Effector CD4-positive, alpha-beta T cell (primary cell): Measurements from ENCODE around the gene TBC1D22B.

Experiments used
- DNase-seq: peaks from one replicate; pipeline ENCODE4 v3.0.0-alpha.2; 2020

Gene TBC1D22B

DNA sequence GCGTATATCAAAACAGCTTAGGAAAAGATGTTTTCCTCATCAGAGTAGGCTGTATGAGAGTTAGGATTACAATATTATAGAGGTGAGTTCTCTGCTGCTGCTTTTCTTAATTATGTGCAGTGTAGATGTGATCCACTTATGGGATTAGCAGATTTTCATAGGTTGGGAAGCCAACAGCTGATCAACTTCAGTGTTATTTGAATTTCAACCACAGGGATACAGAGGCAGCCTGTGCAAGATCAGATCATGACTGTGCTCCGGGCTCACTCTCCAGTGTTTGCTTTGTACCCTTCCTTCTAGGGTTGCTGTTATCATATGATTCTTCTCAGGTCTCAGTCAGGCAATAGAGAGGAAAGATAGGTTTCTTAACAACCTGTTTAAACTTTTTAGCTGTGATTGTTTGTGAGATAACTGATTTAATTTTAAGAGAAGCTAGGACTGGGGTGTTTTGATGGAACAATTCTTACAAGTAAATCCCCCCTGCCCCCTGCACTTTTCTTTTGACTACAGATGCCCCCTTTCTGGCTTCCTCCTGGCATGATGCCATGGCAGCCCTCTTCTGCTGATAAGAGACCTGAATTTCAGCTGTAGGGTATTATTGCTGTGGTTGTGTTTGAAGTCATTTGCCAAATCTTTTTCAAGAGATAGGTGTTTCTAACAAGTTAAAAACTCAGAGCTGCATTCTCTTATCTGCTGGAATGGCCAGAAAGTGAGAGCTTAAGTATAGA, 104.7 kb downstream of the TBC1D22B start:
- no peak for DNase-seq

DNA sequence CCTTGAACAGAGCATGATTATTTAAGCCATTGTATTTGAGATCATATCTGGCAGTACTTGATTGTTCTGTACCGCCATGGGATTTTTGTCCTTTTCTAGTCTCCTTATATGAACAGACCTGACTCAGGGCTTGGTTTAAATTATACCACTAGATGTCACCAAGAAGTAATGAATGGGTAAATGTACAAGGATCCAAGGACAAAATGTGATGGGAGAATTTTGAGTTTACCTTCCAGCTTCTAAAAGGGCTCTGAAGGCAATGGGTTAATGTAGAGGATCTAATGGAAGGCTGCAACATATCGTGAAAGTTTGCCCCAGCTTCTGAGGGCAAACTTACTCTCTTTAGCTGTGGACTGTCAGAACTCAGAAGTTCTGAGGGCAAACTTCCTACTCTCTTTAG, 108.2 kb downstream of the TBC1D22B start:
- DNase-seq: no peak

- no peak for DNase-seq
Observed at GRCh38 chr6:37366910-37367309, 109.3 kb downstream of the TBC1D22B start.

GRCh38 chr6:37368961-37369320, 111.4 kb downstream of the TBC1D22B start:
- DNase-seq: no peak

- DNase-seq: no peak
Observed at GRCh38 chr6:37369321-37370201, 112.0 kb downstream of the TBC1D22B start.

- DNase-seq: no peak
Observed at GRCh38 chr6:37371154-37372083, 113.8 kb downstream of the TBC1D22B start.

DNA sequence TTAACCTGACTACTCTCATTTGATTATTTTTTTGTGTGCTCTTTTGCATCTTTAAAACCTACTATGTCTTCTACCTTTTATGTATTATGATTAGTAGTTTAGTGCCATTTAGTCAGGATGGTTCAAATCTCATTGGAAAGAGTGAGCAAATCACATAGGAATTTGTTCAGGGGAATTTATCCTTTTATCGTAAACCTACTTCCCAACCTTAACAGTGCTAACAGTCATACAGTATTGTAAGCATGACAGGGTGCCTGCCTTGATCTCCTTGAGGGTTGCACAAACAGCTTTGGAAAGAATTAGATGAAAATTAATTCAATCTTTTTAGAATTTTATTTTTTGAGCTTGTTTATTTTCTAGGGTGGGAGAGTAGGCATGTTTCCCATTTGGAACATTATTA, 114.5 kb downstream of the TBC1D22B start:
- DNase-seq: no peak

GRCh38 chr6:37373822-37374471, 116.4 kb downstream of the TBC1D22B start:
- no peak for DNase-seq

GRCh38 chr6:37375376-37375775, 117.8 kb downstream of the TBC1D22B start:
- no peak for DNase-seq

DNA sequence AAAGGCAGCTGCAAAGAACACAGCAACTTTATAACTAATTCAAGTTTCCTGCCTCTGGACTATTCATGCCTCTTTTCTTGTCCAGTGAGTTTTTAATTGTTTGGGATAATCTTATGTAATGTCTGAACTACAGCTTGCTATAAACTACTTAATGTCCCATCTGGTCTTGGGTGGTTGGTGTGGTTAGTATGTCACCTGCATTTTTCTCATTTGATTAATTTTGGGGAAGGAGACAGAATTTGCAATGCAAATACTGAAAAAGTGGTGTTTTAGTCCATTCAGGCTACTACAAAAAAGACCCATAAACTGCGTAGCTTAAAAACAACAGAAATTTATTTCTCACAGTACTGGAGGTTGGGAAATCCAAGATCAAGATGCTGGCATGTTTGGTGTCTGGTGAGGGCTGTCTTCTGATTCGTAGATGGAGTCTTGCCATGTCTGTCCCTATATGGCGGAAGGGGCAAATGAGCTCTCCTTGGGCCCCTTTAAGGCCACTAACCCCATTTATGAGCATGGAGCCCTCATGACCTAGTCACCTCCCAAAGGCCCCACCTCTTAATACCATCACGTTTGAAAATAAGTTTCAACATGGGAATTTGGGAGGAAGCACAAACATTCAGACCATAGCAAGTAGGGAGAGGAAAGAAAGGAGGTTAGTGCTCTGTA, 118.6 kb downstream of the TBC1D22B start:
- no peak for DNase-seq

GRCh38 chr6:37381579-37381978, 124.0 kb downstream of the TBC1D22B start:
- peak; percentile 3 for DNase-seq
